SK-N-SH (cell line): ENCODE data around the gene IWS1. TPM values are rescaled to one million over a fixed set of nuclear protein-coding genes. Genes with fewer than 3 reads are reported as not detected.

Experiments used
- CTCF ChIA-PET: fragments of 300-600, 350-600 bp; formaldehyde crosslinking; extraction: SDS; loops from one replicate; lab custom pipeline; 2021; lab: Yijun Ruan, JAX
- POLR2A ChIA-PET: fragments of 350-600 bp; sonication (Branson Sonifier 250); formaldehyde crosslinking; extraction: SDS; loops from one replicate; lab custom pipeline; 2020; ENCODE audit warnings: antibody characterized with exemption, inconsistent platforms; lab: Yijun Ruan, JAX
- DNase-seq: peaks from one replicate; pipeline ENCODE4 v3.0.0; 2012
- H2AFZ ChIP-seq: fragments of 200-600 bp; sonication (generic); 2 replicates; pipeline ENCODE4 v1.8.1; 2016; ENCODE audit warnings: antibody characterized with exemption, mild to moderate bottlenecking, low read depth
- H3F3A ChIP-seq: fragments of 200-600 bp; sonication (generic); replicated peaks from 2 replicates; pipeline ENCODE3; 2016; ENCODE audit warnings: antibody characterized with exemption, mild to moderate bottlenecking; ENCODE audit not compliant: insufficient read depth
- H3K27ac ChIP-seq, 2 experiments: fragments of 200-500 bp in 1 of 2; fragments of 200-600 bp in 1 of 2; sonication (Bioruptor generic) in 1 of 2; sonication (generic), shearing (Covaris generic) in 1 of 2; 2 replicates each; pipeline versions ENCODE4 v1.5.1 to v1.6.1; 2014 to 2016; ENCODE audit warnings: low read depth in 2 of 2, inconsistent platforms in 1 of 2, low read length in 1 of 2, mild to moderate bottlenecking in 1 of 2, mixed read lengths in 1 of 2
- H3K27me3 ChIP-seq: fragments of 200-600 bp; sonication (generic), shearing (Covaris generic); 2 replicates; pipeline ENCODE4 v1.6.1; 2016; ENCODE audit warnings: mixed run types; ENCODE audit not compliant: insufficient read depth
- H3K36me3 ChIP-seq, 2 experiments: fragments of 200-500 bp in 1 of 2; fragments of 200-600 bp in 1 of 2; sonication (Bioruptor generic) in 1 of 2; sonication (generic) in 1 of 2; replicated peaks in 1 of 2; 2 replicates each; pipeline versions ENCODE3 to v1.5.1; 2014 to 2016; ENCODE audit warnings: low read length in 1 of 2, mild to moderate bottlenecking in 1 of 2; ENCODE audit not compliant: insufficient read depth in 2 of 2, control insufficient read depth in 1 of 2
- H3K4me1 ChIP-seq, 2 experiments: fragments of 200-500 bp in 1 of 2; fragments of 200-600 bp in 1 of 2; sonication (Bioruptor generic) in 1 of 2; sonication (generic), shearing (Covaris generic) in 1 of 2; 2 replicates each; pipeline versions ENCODE4 v1.5.1 to v1.6.1; 2014 to 2016; ENCODE audit warnings: low read depth in 1 of 2, low read length in 1 of 2, mixed run types in 1 of 2; ENCODE audit not compliant: insufficient read depth in 2 of 2, control insufficient read depth in 1 of 2
- H3K4me2 ChIP-seq: fragments of 200-600 bp; sonication (generic), shearing (Covaris generic); 2 replicates; pipeline ENCODE4 v1.6.1; 2017; ENCODE audit warnings: mixed run types
- H3K4me3 ChIP-seq, 2 experiments: fragments of 200-500 bp in 1 of 2; fragments of 200-600 bp in 1 of 2; sonication (Bioruptor generic) in 1 of 2; sonication (generic), shearing (Covaris generic) in 1 of 2; 2 replicates each; pipeline versions ENCODE4 v1.5.1 to v1.8.1; 2014 to 2016; ENCODE audit warnings: low read depth in 2 of 2, inconsistent platforms in 1 of 2, low read length in 1 of 2, mild to moderate bottlenecking in 1 of 2, mixed read lengths in 1 of 2, moderate library complexity in 1 of 2
- H3K79me2 ChIP-seq: fragments of 200-600 bp; sonication (generic); 2 replicates; pipeline ENCODE4 v1.8.1; 2017; ENCODE audit warnings: mild to moderate bottlenecking; ENCODE audit not compliant: insufficient read depth
- H3K9ac ChIP-seq: fragments of 200-600 bp; sonication (generic); 2 replicates; pipeline ENCODE4 v1.6.1; 2017; ENCODE audit warnings: mixed run types
- H3K9me2 ChIP-seq: fragments of 200-600 bp; sonication (generic); 2 replicates; pipeline ENCODE4 v1.6.1; 2017; ENCODE audit warnings: mixed run types
- H3K9me3 ChIP-seq: fragments of 200-600 bp; sonication (generic); 2 replicates; pipeline ENCODE4 v1.6.1; 2017; ENCODE audit warnings: mixed run types, mild to moderate bottlenecking, moderate library complexity
- H4K20me1 ChIP-seq: fragments of 200-600 bp; sonication (generic); 2 replicates; pipeline ENCODE4 v1.6.1; 2017; ENCODE audit warnings: mild to moderate bottlenecking, mixed run types; ENCODE audit not compliant: insufficient read depth
- EP300 ChIP-seq, 2 experiments: IDR thresholded peaks; 2 replicates each; pipeline versions ENCODE4 v1.4.0 to v1.6.1; 2012; ENCODE audit warnings: borderline replicate concordance in 1 of 2, low read depth in 1 of 2, low read length in 1 of 2
- EZH2phosphoT487 ChIP-seq: fragments of 200-600 bp; sonication (generic); IDR thresholded peaks from 2 replicates; pipeline ENCODE4 v1.6.1; 2017; ENCODE audit warnings: low read depth, mixed run types, mild to moderate bottlenecking, antibody characterized with exemption, moderate library complexity, borderline replicate concordance
- FOXJ3 ChIP-seq: sonication (generic); formaldehyde crosslinking; IDR thresholded peaks from 2 replicates; pipeline ENCODE4 v1.5.1; 2020; ENCODE audit warnings: mild to moderate bottlenecking, missing genetic modification reagents
- JUND ChIP-seq: IDR thresholded peaks from 2 replicates; pipeline ENCODE4 v1.4.0; 2012
- MEF2A ChIP-seq: IDR thresholded peaks from 2 replicates; pipeline ENCODE4 v1.4.0; 2012; ENCODE audit warnings: low read depth, borderline replicate concordance
- NFIC ChIP-seq: IDR thresholded peaks from 2 replicates; pipeline ENCODE4 v1.4.0; 2012; ENCODE audit warnings: borderline replicate concordance
- NRF1 ChIP-seq: IDR thresholded peaks from 2 replicates; pipeline ENCODE4 v1.6.1; 2012; ENCODE audit warnings: low read depth, mild to moderate bottlenecking, low read length
- POLR2AphosphoS5 ChIP-seq: IDR thresholded peaks from 2 replicates; pipeline ENCODE4 v1.6.1; 2012; ENCODE audit warnings: low read depth, low read length
- RAD21 ChIP-seq: IDR thresholded peaks from 2 replicates; pipeline ENCODE4 v1.6.1; 2012; ENCODE audit warnings: mild to moderate bottlenecking, low read length
- RFX5 ChIP-seq: IDR thresholded peaks from 2 replicates; pipeline ENCODE4 v1.6.1; 2012; ENCODE audit warnings: mild to moderate bottlenecking, improper control_type of control experiment, low read length
- RXRA ChIP-seq: IDR thresholded peaks from 2 replicates; pipeline ENCODE4 v1.4.0; 2012; ENCODE audit warnings: low read depth, mild to moderate bottlenecking, borderline replicate concordance
- SIN3A ChIP-seq: IDR thresholded peaks from 2 replicates; pipeline ENCODE4 v1.6.1; 2012; ENCODE audit warnings: low read depth, mild to moderate bottlenecking, low read length, moderate library complexity, borderline replicate concordance
- TAF1 ChIP-seq: IDR thresholded peaks from 2 replicates; pipeline ENCODE4 v1.6.1; 2012; ENCODE audit warnings: low read depth, mild to moderate bottlenecking, low read length, moderate library complexity, borderline replicate concordance
- TEAD4 ChIP-seq: IDR thresholded peaks from 2 replicates; pipeline ENCODE4 v1.4.0; 2012; ENCODE audit warnings: mild to moderate bottlenecking, borderline replicate concordance; ENCODE audit not compliant: insufficient read depth
- YY1 ChIP-seq: IDR thresholded peaks from 2 replicates; pipeline ENCODE4 v1.4.0; 2012; ENCODE audit warnings: low read depth, mild to moderate bottlenecking
- WGBS: methylation state at CpG from one replicate; pipeline ENCODE4 v1.1.6; 2017; ENCODE audit warnings: low lambda C conversion rate; 5-methylcytosine and 5-hydroxymethylcytosine counted together
- polyA plus RNA-seq, 3 experiments: library from polyadenylated mRNA; depleted of rRNA; stranded (reverse); fragments of >200 nt; gene quantifications; 2 replicates each; pipeline ENCODE4 v1.2.3, GENCODE V29; 2012
- TF ChIP-seq, protein P1 (sequence below): fragments of 200-600 bp; sonication (generic); IDR thresholded peaks from 2 replicates; pipeline ENCODE4 v1.6.1; 2017; ENCODE audit warnings: antibody characterized with exemption, mild to moderate bottlenecking, moderate library complexity
- TF ChIP-seq, protein P2 (sequence below): IDR thresholded peaks from 2 replicates; pipeline ENCODE4 v1.6.1; 2012; ENCODE audit warnings: mild to moderate bottlenecking, low read depth, low read length, moderate library complexity
- TF ChIP-seq, protein P3 (sequence below): fragments of 150-350 bp; IDR thresholded peaks from 2 replicates; pipeline ENCODE4 v1.6.1; 2017; ENCODE audit warnings: antibody characterized with exemption, low read length, low read depth, borderline replicate concordance
- TF ChIP-seq, protein P4 (sequence below): IDR thresholded peaks from 2 replicates; pipeline ENCODE4; 2012
- TF ChIP-seq, protein P5 (sequence below): fragments of 150-350 bp; IDR thresholded peaks from 2 replicates; pipeline ENCODE4 v1.6.1; 2016; ENCODE audit warnings: mild to moderate bottlenecking, low read depth, low read length

The IWS1 gene
- polyA plus RNA-seq, 1 of the 3 experiments (the other 2 are of a cell fraction), result 24.6 TPM

DNA sequence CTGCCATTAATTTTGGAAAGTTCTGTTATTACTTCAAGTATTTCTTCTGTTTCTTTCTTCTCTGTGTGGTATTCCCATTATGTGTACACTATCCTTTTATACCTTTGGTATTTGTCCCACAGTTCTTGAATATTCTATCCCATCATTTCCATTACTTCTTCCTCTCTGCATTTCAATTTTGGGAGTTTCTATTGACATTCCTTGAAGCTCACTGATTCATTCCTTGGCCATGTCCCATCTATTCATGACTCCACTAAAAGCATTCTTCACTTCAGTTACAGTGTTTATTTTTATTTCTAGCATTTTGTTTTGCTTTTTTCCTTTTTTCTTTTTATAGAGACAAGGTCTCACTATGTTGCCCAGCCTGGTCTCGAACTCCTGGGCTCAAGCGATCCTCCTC is 77.8 kb downstream of the IWS1 start:
- CTCF ChIA-PET, result no interaction called here
- TF ChIP-seq, protein P1, sequence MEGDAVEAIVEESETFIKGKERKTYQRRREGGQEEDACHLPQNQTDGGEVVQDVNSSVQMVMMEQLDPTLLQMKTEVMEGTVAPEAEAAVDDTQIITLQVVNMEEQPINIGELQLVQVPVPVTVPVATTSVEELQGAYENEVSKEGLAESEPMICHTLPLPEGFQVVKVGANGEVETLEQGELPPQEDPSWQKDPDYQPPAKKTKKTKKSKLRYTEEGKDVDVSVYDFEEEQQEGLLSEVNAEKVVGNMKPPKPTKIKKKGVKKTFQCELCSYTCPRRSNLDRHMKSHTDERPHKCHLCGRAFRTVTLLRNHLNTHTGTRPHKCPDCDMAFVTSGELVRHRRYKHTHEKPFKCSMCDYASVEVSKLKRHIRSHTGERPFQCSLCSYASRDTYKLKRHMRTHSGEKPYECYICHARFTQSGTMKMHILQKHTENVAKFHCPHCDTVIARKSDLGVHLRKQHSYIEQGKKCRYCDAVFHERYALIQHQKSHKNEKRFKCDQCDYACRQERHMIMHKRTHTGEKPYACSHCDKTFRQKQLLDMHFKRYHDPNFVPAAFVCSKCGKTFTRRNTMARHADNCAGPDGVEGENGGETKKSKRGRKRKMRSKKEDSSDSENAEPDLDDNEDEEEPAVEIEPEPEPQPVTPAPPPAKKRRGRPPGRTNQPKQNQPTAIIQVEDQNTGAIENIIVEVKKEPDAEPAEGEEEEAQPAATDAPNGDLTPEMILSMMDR, result no peak
- TF ChIP-seq, protein P2, sequence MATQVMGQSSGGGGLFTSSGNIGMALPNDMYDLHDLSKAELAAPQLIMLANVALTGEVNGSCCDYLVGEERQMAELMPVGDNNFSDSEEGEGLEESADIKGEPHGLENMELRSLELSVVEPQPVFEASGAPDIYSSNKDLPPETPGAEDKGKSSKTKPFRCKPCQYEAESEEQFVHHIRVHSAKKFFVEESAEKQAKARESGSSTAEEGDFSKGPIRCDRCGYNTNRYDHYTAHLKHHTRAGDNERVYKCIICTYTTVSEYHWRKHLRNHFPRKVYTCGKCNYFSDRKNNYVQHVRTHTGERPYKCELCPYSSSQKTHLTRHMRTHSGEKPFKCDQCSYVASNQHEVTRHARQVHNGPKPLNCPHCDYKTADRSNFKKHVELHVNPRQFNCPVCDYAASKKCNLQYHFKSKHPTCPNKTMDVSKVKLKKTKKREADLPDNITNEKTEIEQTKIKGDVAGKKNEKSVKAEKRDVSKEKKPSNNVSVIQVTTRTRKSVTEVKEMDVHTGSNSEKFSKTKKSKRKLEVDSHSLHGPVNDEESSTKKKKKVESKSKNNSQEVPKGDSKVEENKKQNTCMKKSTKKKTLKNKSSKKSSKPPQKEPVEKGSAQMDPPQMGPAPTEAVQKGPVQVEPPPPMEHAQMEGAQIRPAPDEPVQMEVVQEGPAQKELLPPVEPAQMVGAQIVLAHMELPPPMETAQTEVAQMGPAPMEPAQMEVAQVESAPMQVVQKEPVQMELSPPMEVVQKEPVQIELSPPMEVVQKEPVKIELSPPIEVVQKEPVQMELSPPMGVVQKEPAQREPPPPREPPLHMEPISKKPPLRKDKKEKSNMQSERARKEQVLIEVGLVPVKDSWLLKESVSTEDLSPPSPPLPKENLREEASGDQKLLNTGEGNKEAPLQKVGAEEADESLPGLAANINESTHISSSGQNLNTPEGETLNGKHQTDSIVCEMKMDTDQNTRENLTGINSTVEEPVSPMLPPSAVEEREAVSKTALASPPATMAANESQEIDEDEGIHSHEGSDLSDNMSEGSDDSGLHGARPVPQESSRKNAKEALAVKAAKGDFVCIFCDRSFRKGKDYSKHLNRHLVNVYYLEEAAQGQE, result no peak
- TF ChIP-seq EZH2phosphoT487, result no peak
- TF ChIP-seq NFIC, result no peak
- TF ChIP-seq TAF1, result no peak
- TF ChIP-seq MEF2A, result no peak
- TF ChIP-seq SIN3A, result no peak
- no peak for TF ChIP-seq NRF1
- TF ChIP-seq, all 33 proteins: peak for 0
- no peaks in the 10 kb centered on the region for H3K27me3 ChIP-seq
- no peak for DNase-seq
- H3K9me2 ChIP-seq, result no peaks in the 10 kb centered on the region
- no peak overlapping the region for H3K27ac ChIP-seq
- H3K9ac ChIP-seq, result no peak overlapping the region
- no peaks in the 10 kb centered on the region; a peak in 1 of 4 replicates for H3K4me1 ChIP-seq
- no peak overlapping the region for H3K4me3 ChIP-seq
- WGBS, result 85% methylated on average over 2 of the region's 2 CpGs
- H4K20me1 ChIP-seq, result no peaks in the 10 kb centered on the region
- H3F3A ChIP-seq, result no peaks in the 10 kb centered on the region
- H3K9me3 ChIP-seq, result no peaks in the 10 kb centered on the region
- POLR2A ChIA-PET, result no interaction called here
- H3K4me2 ChIP-seq, result no peak overlapping the region
- no peak overlapping the region for H2AFZ ChIP-seq
- H3K36me3 ChIP-seq, result no peaks in the 10 kb centered on the region
- no peaks in the 10 kb centered on the region for H3K79me2 ChIP-seq

DNA sequence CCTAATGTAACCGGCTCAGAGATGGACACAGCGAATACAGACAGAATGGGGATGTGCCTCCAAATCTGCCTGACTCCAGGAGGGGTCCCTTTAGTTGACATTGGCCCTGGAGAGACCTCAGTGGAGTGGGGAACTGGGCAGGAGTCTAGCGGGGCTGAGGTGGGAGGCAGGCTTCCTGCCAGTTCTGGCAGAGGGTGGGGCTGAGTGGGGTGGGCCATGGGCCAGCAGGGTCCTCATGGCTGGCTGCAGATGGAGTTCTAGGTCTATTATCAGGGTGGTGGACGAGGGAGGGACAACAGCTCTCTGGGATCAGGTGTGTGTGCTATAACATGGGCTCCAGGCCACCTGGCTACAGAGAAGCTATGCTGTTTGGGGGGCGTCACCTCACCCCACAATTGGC is 86.9 kb downstream of the IWS1 start:
- Histone ChIP-seq H3K79me2 (no peaks in the 10 kb centered on the region), H3K4me3 (no peak overlapping the region), H3K9me3 (no peaks in the 10 kb centered on the region), H3K27me3 (no peaks in the 10 kb centered on the region), H3K9ac (no peak overlapping the region), H3K4me1 (no peaks in the 10 kb centered on the region), H3K27ac (no peak overlapping the region), H3K4me2 (no peak overlapping the region), H3K9me2 (no peaks in the 10 kb centered on the region), H3K36me3 (peaks cover 0 to 5% of the 10 kb centered on the region in 2 experiments), H3F3A (no peaks in the 10 kb centered on the region), H2AFZ (no peak overlapping the region), H4K20me1 (no peaks in the 10 kb centered on the region)
- DNase-seq, result no peak
- 34% methylated on average over 4 of the region's 5 CpGs for WGBS
- ChIA-PET POLR2A (no interaction called here), CTCF (no interaction called here)
- TF ChIP-seq RFX5 (no peak), MEF2A (no peak), TEAD4 (no peak), FOXJ3 (CRISPR knock-in tag) (no peak), YY1 (no peak), EZH2phosphoT487 (no peak), JUND (no peak), POLR2AphosphoS5 (no peak), RXRA (no peak), RAD21 (no peak), NFIC (no peak), EP300 (IDR thresholded peaks at IDR 0.05; ENCODE audit: borderline replicate concordance in 1 of 2, low read depth in 1 of 2, low read length in 1 of 2) (no peak)
- TF ChIP-seq, protein P3, sequence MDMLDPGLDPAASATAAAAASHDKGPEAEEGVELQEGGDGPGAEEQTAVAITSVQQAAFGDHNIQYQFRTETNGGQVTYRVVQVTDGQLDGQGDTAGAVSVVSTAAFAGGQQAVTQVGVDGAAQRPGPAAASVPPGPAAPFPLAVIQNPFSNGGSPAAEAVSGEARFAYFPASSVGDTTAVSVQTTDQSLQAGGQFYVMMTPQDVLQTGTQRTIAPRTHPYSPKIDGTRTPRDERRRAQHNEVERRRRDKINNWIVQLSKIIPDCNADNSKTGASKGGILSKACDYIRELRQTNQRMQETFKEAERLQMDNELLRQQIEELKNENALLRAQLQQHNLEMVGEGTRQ, result no peak
- TF ChIP-seq, protein P4, sequence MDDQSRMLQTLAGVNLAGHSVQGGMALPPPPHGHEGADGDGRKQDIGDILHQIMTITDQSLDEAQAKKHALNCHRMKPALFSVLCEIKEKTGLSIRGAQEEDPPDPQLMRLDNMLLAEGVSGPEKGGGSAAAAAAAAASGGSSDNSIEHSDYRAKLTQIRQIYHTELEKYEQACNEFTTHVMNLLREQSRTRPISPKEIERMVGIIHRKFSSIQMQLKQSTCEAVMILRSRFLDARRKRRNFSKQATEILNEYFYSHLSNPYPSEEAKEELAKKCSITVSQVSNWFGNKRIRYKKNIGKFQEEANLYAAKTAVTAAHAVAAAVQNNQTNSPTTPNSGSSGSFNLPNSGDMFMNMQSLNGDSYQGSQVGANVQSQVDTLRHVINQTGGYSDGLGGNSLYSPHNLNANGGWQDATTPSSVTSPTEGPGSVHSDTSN, result no peak
- TF ChIP-seq, protein P5, sequence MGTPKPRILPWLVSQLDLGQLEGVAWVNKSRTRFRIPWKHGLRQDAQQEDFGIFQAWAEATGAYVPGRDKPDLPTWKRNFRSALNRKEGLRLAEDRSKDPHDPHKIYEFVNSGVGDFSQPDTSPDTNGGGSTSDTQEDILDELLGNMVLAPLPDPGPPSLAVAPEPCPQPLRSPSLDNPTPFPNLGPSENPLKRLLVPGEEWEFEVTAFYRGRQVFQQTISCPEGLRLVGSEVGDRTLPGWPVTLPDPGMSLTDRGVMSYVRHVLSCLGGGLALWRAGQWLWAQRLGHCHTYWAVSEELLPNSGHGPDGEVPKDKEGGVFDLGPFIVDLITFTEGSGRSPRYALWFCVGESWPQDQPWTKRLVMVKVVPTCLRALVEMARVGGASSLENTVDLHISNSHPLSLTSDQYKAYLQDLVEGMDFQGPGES, result no peak
